HG03280 (cell line): ENCODE data around the gene BACE2.

Source experiments
- ATAC-seq: cut with Tn5 transposase; IDR thresholded peaks from one replicate; pipeline ENCODE4 v1.9.1; 2021; ENCODE audit warnings: mild to moderate bottlenecking, moderate library complexity; ENCODE audit not compliant: unreplicated experiment

Gene BACE2

DNA sequence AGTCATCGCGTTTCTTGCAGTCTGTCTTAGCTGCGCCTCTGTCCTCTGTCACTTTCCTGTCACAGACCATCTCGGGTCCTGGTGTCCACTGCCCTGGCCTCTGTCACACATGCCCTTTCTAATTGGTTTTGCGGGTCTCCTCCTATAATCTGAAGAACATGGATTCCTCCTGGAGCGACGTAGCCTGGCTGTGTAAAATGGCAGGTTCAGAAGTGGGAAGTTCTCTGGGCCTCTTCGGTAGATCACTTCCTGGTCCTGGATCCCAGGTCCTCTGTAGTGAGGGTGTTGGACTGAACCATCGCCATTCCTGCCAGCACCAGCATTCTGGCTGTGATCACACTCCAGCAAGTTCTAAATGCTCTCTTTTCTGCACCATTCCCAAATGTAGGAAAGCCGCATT lies 149.5 kb downstream of the BACE2 start:
- ATAC-seq = no peak

DNA sequence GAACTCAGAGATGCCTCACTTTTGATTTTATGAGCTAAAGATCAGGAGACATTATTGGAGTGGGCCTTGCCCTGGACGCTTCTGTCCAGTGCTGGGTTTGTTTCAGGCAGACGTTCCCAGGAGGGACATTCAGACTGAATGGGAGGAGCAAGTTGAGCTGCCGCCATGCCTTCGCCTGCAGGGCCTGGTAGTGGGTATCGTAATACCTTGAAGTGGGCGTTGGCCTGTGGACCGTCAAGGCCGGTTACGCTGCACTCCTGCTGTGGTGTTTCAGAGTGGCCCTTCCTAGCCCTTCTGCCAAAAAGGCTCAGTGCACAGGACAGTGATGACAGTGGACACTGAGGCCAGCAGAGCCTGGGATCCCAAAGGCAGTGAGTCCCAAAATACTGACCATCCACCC lies 150.3 kb downstream of the BACE2 start:
- no peak for ATAC-seq

DNA sequence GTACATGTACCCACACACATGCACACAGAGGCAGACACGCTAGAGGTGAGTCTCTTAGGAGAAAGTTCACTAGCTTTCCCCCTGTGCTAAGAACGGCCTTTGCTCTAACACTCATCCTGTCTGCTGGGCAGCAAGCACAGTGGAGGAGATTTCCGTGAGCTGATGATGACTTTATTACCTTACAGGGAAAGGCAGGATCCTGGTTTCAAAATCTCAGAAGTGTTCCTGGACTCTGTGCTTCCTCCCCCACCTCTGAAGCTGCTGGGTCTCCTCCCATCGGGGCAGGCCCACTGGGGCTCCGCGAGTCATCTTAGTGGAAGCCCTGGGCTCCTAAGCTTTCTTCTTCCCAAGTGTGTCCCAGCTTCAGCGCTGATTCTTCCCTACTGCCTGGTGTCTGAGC lies 151.3 kb downstream of the BACE2 start:
- ATAC-seq = no peak

DNA sequence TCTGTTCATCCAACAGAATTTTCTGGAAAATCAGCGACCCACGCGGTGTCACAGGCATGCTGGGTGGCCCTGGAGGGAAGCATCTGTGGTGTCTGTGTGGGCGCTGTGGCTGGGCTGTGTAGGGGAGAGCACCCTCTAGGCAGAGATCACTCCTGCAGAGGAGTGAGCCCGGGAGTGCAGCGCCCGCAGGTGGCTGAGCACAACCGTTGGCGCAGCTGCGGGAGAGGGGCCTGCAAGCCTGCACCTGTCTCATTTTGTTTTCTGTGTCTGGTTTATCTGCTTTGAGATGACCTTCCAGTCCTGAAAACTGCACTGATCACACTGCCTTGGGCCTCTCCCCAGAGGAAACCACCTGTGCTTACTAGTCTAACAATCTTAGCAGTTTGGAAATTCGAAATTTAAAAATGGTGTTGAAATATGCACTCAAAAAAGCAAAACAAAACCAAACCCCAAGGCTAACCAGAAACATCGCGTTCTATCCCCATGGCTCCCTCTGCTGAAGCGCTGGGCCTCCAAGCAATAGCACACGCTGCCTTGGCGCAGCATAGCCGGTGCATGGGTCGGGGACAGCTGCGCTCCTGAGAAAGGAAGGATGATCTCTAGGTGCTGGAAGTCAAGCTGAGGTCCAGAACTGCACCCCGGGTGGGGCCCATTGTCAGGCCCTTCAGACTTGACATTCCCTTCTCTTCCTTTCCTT lies 153.4 kb downstream of the BACE2 start:
- no peak for ATAC-seq

DNA sequence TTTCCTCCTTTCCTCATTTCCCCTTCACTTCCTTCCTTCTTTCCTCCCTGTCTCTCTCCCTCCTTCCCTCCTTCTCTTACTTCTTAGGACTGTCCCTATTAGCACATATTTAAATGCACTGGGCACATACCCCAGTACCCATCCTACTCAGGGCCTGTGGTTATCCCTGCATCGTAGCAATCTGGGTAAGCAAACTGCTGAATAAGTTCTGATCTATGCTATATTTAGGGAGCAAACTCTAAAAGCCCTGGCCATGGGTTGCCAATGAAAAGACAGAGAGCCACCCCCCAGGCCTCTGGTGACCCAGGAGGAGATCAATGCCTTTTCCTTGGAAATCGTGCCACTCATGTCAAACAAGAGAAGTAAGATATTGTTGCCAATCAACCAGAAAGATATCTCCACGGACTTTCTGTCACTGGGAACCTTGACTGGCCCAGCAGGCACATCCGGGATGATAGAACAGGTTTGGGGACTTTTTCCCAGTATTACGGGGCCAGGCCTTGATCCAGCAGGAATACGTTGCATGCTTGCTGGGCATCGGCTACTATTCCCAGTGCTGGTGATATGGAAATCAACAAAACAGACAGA lies 154.0 kb downstream of the BACE2 start:
- no peak for ATAC-seq

DNA sequence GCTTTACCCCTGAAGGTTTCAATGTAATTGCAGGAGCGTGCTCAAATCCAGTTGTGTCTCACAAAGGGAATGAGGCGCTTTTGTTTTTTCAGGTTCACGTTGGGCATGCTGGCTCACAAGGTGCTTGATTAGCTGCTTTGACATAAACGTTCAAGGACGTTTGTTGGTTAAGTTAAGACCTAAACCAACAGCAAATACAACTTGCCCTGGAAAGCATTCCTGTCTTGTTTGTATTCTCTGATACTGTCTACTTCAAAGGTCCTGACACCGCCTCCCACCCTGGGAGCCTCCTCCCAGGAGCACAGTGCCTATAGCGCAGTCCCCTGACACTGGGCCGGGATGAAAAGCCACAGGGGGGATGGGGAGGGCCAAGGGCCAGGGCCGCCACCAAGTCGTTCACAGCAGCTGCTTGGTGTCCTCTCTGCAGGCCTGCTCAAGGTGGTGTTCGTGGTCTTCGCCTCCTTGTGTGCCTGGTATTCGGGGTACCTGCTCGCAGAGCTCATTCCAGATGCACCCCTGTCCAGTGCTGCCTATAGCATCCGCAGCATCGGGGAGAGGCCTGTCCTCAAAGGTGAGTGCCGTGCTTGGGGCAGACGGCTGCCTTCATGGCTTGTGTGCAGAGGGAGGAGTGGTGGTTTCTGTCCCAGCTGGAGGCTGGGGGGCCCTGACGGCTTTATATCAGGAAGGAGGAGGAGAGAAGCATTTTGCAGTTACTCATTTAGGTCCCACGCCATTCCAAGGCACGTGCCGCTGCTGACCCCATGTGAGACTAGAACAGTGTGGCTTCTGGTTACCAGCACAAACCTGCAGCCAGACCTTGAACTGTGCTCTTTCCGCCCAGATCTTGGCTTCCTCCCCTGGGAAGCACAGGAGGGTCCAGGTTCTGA lies 154.8 kb downstream of the BACE2 start:
- ATAC-seq = no peak

DNA sequence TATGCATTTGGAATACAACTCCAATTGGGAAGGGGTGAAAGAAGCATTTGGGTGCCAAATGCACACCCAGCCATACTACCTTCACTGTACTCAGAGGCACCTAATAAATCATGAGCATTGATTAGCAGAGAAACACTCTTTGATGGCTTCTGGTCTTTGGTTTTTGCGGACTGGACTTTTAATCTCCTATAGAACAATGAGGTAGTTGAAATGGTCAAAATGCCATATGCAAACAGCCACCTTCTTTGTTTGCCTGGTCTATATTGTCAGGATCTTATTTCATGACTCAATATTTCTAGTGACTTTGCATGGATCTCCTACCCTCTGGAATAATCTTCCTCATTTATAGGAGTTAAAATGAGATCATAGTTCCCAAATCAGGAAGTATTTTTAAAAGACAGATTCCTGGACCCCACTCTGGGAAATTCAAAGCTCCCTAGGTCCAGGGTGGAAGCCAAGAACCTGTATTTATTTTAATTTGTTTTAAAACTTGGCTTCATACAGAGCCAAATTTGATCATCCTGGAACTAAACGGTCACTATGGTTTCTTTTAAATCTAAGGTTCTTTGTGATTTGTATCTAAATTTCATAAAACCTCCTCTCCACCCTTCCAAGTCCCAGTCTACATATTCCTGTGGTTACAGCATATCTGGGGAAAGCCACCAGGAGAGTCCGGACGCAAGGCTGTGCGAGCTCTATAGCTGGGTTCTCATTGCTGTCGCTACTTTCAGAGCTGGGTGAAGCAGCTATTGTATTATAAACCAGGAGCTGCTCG lies 157.4 kb downstream of the BACE2 start:
- ATAC-seq = no peak

DNA sequence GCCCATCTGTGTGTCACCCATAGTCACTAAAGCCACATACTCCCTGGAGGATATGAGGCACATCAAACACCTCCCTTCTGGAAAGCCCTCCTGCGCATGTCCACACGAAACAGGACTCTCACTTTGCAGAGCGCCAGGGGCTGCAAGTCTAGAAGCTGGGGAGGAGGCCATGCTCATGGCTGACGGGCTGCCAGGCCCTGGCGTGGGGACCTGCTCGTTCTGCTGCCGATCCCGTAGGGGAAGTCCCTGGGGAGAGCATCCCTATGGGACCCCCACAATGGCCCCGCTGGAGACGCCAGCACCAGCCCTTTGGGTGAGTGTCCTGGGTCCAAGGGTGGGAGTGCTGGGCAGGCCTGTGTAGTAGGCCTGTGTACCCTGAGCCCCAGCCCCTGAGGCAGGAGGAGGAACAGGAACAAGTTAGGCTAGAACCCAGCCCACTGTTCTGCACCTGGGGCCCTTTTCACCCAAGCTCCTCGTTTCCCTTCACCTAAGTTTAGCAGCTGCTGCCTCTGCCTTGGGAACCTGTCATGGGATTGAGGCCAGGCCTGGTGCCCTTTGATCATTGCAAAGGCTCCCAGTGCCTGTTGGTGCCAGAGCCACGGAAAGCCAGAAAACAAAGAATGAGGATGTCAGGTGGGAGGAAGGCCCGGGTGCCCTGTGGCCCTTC lies 158.6 kb downstream of the BACE2 start:
- ATAC-seq = no peak

DNA sequence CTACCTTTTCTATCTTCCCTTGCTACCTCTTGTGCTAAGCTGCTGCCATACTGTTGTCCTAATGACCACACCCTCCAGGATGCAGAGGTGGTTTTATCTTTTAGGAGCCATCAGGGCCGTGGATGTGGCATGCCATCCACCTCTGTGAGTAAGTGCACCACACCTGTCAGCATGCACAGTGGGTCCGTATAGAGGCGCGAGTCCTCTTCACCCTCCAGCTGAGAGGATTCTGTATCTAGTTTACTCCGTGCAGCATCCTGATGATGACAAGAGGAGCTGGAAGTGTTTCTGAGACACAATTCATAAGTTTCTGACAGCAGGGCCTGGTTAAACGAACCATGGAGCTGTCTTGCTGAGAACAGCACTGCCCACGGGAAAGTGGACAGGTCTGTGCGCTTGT lies 159.8 kb downstream of the BACE2 start:
- ATAC-seq = no peak

DNA sequence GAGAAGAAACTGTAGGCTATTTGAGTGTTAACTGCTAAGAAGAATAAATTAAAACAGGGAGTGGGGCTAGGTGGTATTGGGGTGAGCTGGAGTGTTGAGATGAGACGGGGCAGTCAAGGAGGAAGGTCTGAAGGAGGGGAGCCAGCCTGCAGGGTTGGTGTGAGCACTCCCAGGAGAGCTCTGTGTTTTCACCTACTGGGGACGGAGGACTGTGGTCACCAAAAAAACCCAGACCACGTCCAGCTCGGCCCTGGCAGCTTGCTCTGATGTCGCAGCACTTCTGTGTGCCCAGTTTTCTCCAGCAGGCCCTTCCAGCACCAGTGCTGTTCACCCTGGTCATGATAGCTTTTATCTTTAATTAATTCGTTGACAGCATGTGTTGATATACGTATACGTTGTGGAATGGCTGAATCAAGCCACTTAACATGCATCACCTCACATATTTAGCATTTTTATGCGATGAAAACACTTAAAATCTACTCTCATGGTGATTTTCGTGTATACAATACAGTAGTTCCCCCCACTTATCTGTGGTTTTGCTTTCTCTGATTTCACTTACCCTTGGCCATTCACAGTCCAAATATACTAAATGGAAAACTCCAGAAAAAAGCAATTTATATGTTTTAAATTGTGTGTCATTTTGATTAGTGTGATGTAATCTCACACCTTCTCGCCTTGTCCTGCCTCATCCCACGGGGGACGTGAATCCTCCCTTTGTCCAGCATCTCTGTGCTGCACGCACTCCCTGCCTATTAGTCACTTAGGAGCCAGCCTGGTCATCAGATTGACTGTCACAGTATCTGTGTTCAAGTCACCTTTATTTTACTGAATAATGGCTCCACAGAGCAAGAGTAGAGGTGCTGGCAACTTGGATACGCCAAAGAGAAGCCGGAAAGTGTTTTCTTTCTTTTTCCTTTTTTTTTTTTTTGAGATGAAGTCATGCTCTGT lies 161.0 kb downstream of the BACE2 start:
- no peak for ATAC-seq
